ENCODE measurements around the gene LUC7L2. TPM values are rescaled to one million over a fixed set of nuclear protein-coding genes. Genes with fewer than 3 reads are reported as not detected.

The LUC7L2 gene
- total and polyA plus RNA-seq, 10 of the 15 experiments (the other 5 are each of a cell fraction or from before 2014, with no cell fraction given), result 31.7 to 98.7 (median 68.6) TPM

- TF ChIP-seq MYB (IDR thresholded peaks at IDR 0.05; ENCODE audit: borderline replicate concordance, low read depth, low read length), result 0 out of 2 replicates have a peak, but pooled peaks have one; percentile 11
- TF ChIP-seq, protein P1, sequence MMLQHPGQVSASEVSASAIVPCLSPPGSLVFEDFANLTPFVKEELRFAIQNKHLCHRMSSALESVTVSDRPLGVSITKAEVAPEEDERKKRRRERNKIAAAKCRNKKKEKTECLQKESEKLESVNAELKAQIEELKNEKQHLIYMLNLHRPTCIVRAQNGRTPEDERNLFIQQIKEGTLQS (IDR thresholded peaks at IDR 0.05; ENCODE audit: borderline replicate concordance, extremely low read depth, low read depth, low read length), result peak; percentile 5; the same call in 1 of the 2 replicates
- TF ChIP-seq ZNF274 (IDR thresholded peaks at IDR 0.05; ENCODE audit: insufficient read depth, insufficient read length), result no peak
- TF ChIP-seq LARP7 (IDR thresholded peaks at IDR 0.05), result peak; percentile 77
- TF ChIP-seq NFYB (IDR thresholded peaks at IDR 0.05; ENCODE audit: insufficient read depth, low read depth, low read length), result peak; percentile 96; the same call in 1 of the 2 replicates
- peak; percentile 82 for TF ChIP-seq MEF2B (IDR thresholded peaks at IDR 0.05; ENCODE audit: partially characterized antibody, poor library complexity, severe bottlenecking)
- no peak for TF ChIP-seq ZZZ3 (IDR thresholded peaks at IDR 0.05; ENCODE audit: control insufficient read depth, insufficient read length, low read depth)
- peak; percentile 89 for TF ChIP-seq NBN (IDR thresholded peaks at IDR 0.05)
- TF ChIP-seq RB1 (IDR thresholded peaks at IDR 0.05; ENCODE audit: borderline replicate concordance), result peak; percentile 59; the same call in 1 of the 2 replicates
- no peak for TF ChIP-seq USF1 (IDR thresholded peaks at IDR 0.05; ENCODE audit: borderline replicate concordance, extremely low read length, insufficient read depth, low read depth, low read length)
- peak; percentile 14 for TF ChIP-seq SP1 (IDR thresholded peaks at IDR 0.05; ENCODE audit: low read depth, low read length)
- TF ChIP-seq STAT3 (IDR thresholded peaks at IDR 0.05; ENCODE audit: low read depth, low read length), result no peak
- TF ChIP-seq CEBPZ (IDR thresholded peaks at IDR 0.05; ENCODE audit: low read depth, low read length), result no peak
- TF ChIP-seq CBX3 (IDR thresholded peaks at IDR 0.05; ENCODE audit: borderline replicate concordance, low read depth), result no peak
- TF ChIP-seq, protein P2, sequence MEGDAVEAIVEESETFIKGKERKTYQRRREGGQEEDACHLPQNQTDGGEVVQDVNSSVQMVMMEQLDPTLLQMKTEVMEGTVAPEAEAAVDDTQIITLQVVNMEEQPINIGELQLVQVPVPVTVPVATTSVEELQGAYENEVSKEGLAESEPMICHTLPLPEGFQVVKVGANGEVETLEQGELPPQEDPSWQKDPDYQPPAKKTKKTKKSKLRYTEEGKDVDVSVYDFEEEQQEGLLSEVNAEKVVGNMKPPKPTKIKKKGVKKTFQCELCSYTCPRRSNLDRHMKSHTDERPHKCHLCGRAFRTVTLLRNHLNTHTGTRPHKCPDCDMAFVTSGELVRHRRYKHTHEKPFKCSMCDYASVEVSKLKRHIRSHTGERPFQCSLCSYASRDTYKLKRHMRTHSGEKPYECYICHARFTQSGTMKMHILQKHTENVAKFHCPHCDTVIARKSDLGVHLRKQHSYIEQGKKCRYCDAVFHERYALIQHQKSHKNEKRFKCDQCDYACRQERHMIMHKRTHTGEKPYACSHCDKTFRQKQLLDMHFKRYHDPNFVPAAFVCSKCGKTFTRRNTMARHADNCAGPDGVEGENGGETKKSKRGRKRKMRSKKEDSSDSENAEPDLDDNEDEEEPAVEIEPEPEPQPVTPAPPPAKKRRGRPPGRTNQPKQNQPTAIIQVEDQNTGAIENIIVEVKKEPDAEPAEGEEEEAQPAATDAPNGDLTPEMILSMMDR (IDR thresholded peaks at IDR 0.05 in 2 of 3, conservative IDR thresholded peaks at IDR 0.05 in 1 of 3; ENCODE audit: control insufficient read depth in 2 of 3, extremely low read depth in 1 of 3, insufficient read depth in 1 of 3, low read depth in 3 of 3, low read length in 3 of 3), result peak in 2 of 3 experiments; percentile 35 to 36; a peak in 4 of 6 replicates
- peak; percentile 79 for TF ChIP-seq NR2F1 (conservative IDR thresholded peaks at IDR 0.05)
- TF ChIP-seq MAX (IDR thresholded peaks at IDR 0.05; ENCODE audit: low read depth, low read length), result 0 out of 2 replicates have a peak, but pooled peaks have one; percentile 27
- no peak for TF ChIP-seq MLLT1 (IDR thresholded peaks at IDR 0.05)
- TF ChIP-seq ATF7 (IDR thresholded peaks at IDR 0.05; ENCODE audit: low read depth), result peak; percentile 97
- TF ChIP-seq CEBPB (IDR thresholded peaks at IDR 0.05; ENCODE audit: borderline replicate concordance in 1 of 2, low read depth in 2 of 2, low read length in 2 of 2), result no peak
- TF ChIP-seq FOXM1 (IDR thresholded peaks at IDR 0.05; ENCODE audit: low read depth, low read length), result peak; percentile 43
- TF ChIP-seq POLR2A (IDR thresholded peaks at IDR 0.05; ENCODE audit: low read depth, low read length), result peak; percentile 86
Measured at GRCh38 chr7:139341058-139341775, 18.5 kb upstream of the LUC7L2 start, which contains the start of gene FMC1 (continued).
